MG63 (cell line): ENCODE data around the gene ZNF565. TPM values are rescaled to one million over a fixed set of nuclear protein-coding genes. Genes with fewer than 3 reads are reported as not detected.
A peak's percentile ranks its signal among the peaks of the same experiment; 100 is the strongest.
"Not testable (repeated sequence)": the region's sequence is repeated elsewhere in the genome, so short reads cannot be mapped to it uniquely, and the experiment has no call there.

Source experiments
- DNase-seq: peaks from one replicate; pipeline ENCODE4 v3.0.0-alpha.2; 2020
- H3K27me3 ChIP-seq: fragments of 250-450 bp; sonication (Bioruptor Pico); 2 replicates; pipeline ENCODE4 v1.5.1; 2020; ENCODE audit warnings: mild to moderate bottlenecking, moderate library complexity
- H3K36me3 ChIP-seq: fragments of 250-450 bp; sonication (Bioruptor Pico); 2 replicates; pipeline ENCODE4 v1.5.1; 2020; ENCODE audit warnings: mild to moderate bottlenecking, moderate library complexity
- H3K4me3 ChIP-seq: fragments of 250-450 bp; sonication (Bioruptor Pico); 2 replicates; pipeline ENCODE4 v1.5.1; 2020; ENCODE audit warnings: mild to moderate bottlenecking, moderate library complexity
- H3K9me3 ChIP-seq: fragments of 250-450 bp; sonication (Bioruptor Pico); 2 replicates; pipeline ENCODE4 v1.5.1; 2020; ENCODE audit warnings: mild to moderate bottlenecking, moderate library complexity
- total RNA-seq: library from RNA; depleted of rRNA; stranded (reverse); fragments of >200 nt; shearing (Covaris generic); gene quantifications from 2 replicates; pipeline ENCODE4 v1.2.3, GENCODE V29; 2014; ENCODE audit warnings: low replicate concordance

ZNF565 gene
- total RNA-seq, 1 experiment from 2014 or later: 3.9 TPM

DNA sequence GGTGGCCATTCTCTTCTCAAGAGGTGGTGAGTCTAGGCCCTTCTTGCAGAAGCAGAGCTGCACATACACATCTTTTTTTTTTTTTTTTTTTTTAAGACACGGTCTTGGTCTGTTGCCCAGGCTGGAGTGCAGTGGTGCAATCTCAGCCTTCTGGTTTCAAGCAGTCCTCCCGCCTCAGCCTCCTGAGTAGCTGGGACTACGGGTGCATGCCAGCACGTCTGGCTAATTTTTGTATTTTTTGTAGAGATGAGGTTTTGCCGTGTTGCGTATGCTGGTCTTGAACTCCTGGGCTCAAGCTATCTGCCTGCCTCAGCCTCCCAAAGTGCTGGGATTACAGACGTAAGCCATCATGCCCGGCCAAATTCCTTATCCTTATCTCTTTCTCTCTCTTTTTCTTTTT lies 40.6 kb downstream of the ZNF565 start:
- not testable (repeated sequence) for H3K36me3 ChIP-seq, DNase-seq, H3K27me3 ChIP-seq, H3K9me3 ChIP-seq, H3K4me3 ChIP-seq

DNA sequence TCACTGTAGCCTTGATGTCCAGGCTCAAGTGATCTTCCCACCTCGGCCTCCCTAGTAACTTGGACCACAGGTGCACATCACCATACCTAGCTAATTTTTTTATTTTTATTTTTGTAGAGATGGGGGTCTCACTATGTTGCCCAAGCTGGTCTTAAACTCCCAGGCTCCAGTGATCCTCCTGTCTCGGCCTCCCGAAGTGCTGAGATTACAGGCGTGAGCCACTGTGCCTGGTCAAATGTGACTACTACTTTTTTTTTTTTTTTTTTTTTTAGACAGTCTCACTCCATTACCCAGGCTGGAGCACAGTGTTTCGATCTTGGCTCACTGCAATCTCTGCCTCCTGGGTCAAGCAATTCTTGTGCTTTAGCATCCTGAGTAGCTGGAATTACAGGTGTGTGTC lies 41.6 kb downstream of the ZNF565 start:
- H3K4me3 ChIP-seq: no peak overlapping the region
- H3K36me3 ChIP-seq: no peaks in the 10 kb centered on the region; the same call in 1 of the 2 replicates
- H3K9me3 ChIP-seq: no peaks in the 10 kb centered on the region
- no peaks in the 10 kb centered on the region for H3K27me3 ChIP-seq
- DNase-seq: no peak

DNA sequence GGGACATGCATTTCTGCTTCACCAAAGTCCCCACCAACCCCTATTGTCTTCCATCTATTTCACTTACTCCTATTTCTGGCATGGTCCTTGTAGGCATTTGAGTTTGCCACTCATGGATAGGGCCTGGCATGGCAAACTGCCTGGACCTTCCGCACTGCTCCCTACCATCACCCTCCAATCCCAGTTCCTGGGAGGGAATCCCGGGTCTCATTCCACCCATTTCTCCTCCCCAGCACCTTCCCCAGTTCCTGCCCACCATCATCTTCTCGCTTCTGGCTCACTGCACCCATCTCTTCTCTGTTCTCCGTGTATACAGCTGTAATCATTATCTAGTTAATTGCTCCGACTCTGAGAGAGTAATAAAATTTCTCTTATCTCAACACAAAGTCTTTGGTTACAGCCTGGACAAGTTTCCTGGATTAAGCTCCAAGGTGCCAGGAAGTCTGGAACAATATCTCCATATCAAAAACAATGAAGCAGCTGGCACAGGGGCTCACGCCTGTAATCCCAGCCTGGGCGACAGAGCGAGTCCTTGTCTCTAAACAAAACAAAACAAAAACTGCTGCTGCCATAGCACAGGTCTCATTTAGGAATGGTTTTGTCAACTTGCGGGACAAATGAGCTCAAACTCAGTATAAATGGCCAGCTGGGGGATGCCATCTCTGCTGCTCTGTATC lies 45.2 kb downstream of the ZNF565 start:
- Histone ChIP-seq H3K36me3 (peaks cover 7% of the 10 kb centered on the region), H3K27me3 (no peaks in the 10 kb centered on the region), H3K9me3 (no peaks in the 10 kb centered on the region), H3K4me3 (no peak overlapping the region)
- peak; percentile 50 for DNase-seq

DNA sequence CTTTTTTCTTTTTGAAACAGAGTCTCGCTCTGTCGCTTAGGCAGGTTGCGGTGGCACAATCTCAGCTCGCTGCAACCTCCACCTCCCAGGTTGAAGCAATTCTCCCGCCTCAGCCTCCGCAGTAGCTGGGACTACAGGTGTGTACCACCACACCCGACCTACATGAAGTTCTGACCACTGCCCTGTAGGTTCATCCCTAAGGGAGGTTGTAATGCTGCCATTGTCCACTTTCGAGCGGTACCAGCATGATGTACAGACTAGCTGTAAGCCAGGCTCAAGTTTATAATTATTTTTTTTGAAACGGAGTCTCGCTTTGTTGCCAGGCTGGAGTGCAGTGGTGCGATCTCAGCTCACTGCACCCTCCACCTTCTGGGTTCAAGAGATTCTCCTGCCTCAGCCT lies 50.7 kb downstream of the ZNF565 start:
- Histone ChIP-seq H3K36me3 (peaks cover 12% of the 10 kb centered on the region), H3K9me3 (no peaks in the 10 kb centered on the region), H3K27me3 (no peaks in the 10 kb centered on the region), H3K4me3 (no peak overlapping the region)
- DNase-seq: no peak

DNA sequence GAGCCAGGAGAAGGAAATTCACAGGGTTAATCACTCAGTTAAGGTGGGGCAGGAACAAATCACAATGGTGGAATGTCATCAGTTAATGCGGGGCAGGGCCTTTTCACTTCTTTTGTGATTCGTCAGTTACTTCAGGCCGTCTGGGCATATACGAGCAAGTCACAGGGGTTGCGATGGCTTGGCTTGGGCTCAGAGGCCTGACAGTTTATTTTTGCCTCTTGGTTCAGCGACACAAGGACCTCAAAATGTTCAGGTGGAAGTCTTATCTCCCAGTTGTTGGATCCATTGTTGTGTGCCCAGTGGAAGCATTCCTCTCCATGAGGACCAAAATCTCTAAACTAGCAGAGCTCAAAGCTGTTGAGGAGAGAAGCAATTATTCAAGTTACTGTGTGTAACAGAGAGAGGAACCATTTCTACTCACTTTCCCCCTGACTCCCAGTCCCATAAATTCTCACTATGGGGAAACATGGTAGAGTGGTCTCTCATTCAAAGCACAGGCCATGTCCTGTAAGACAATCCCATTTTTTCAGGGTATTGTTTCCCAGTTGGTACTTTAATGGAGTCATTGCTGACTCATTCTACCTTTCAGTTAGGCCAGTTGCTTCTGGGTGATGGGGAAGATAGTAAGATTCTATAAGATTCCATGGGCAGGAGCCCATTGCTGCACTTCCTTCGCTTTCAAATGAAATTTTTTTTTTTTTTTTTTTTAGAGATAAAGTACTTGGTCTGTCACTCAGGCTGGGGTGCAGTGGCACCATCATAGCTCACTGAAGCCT lies 53.5 kb downstream of the ZNF565 start:
- Histone ChIP-seq H3K36me3 (peaks cover 16% of the 10 kb centered on the region), H3K4me3 (no peak overlapping the region), H3K9me3 (no peaks in the 10 kb centered on the region), H3K27me3 (no peaks in the 10 kb centered on the region)
- DNase-seq: no peak

DNA sequence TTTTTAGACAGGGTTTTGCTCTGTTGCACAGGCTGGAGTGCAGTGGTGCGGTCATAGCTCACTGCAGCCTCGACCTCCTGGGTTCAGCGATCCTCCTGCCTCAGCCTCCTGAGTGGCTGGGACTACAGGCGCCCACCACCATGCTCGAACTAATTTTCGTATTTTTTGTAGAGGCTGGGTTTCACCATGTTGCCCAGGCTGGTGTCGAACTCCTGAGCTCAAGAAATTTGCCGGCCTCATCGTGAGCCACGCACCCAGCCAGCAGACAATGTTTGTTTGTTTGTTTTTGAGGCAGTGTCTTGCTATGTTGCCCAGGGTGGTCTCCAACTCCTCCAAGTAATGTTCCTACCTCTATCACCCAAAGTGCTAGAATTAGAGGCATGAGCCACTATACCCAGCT lies 61.3 kb downstream of the ZNF565 start:
- Histone ChIP-seq H3K4me3 (no peak overlapping the region), H3K27me3 (no peaks in the 10 kb centered on the region), H3K9me3 (no peaks in the 10 kb centered on the region), H3K36me3 (peaks cover 45% of the 10 kb centered on the region)
- DNase-seq: no peak

DNA sequence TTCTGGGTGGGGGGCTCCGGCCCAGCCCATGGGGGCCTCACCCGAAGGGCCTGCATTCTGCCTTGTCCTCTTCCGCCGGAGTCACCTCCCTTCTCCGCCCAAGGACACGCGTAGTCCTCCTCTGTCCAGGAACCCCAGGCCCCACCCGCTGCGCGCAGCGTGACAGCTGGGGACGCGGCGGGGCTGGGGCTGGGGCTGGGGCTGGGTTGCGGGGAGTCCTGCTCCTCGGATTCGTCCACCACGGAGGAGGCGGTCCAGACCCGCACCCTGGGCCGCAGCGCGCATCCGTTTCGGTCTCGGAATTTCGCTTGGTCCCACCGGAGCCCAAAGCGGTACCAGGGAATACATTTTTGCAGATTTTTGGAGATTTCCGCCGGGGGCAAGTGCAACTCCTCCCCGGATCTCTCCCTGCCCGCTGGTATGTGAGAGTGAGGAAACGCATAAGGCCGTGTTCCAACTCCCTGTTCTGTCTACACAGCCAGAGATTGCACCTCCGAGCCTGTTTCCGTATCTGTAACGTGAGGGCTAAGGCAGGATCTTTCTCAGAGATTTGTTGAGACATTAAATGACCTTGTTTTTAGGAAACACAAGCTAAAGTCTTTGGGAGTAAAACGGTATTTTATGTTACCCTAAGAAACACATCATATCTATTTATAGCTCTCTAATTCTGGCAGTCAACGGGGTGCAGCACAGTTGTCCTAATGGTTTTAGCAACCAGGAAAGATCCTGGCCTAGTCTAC lies 61.9 kb downstream of the ZNF565 start, which contains the start of gene COX7A1:
Gene COX7A1 (minus strand): TSS at position 96 of the 740 bp plus-strand sequence. CDS start 40 bp downstream, at position 56.
- H3K4me3 ChIP-seq: no peak within 1 kb of the TSS
- DNase-seq: no peak
- peaks cover 40% of the 10 kb centered on the region for H3K36me3 ChIP-seq
- H3K27me3 ChIP-seq: no peaks in the 10 kb centered on the region
- H3K9me3 ChIP-seq: no peaks in the 10 kb centered on the region

DNA sequence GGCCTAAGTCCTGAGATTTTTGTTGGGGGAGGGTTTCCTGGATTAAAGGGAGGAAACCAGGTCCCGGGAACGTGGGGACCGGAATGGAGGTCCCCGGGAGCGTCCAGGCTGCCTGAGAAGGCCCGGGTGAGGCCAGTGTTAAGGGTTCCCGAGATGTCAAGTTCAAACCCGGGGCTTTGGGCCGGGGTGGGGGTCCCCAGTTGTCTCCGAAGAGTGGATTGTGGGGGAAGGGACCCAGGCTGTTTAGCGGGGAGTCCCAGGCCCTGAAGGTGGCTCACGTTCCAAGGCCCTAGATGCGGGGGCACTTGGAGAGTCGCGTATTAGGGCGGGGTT lies 62.5 kb downstream of the ZNF565 start:
- H3K36me3 ChIP-seq: peaks cover 43% of the 10 kb centered on the region
- H3K9me3 ChIP-seq: no peaks in the 10 kb centered on the region
- H3K4me3 ChIP-seq: no peak overlapping the region
- H3K27me3 ChIP-seq: no peaks in the 10 kb centered on the region
- DNase-seq: no peak

DNA sequence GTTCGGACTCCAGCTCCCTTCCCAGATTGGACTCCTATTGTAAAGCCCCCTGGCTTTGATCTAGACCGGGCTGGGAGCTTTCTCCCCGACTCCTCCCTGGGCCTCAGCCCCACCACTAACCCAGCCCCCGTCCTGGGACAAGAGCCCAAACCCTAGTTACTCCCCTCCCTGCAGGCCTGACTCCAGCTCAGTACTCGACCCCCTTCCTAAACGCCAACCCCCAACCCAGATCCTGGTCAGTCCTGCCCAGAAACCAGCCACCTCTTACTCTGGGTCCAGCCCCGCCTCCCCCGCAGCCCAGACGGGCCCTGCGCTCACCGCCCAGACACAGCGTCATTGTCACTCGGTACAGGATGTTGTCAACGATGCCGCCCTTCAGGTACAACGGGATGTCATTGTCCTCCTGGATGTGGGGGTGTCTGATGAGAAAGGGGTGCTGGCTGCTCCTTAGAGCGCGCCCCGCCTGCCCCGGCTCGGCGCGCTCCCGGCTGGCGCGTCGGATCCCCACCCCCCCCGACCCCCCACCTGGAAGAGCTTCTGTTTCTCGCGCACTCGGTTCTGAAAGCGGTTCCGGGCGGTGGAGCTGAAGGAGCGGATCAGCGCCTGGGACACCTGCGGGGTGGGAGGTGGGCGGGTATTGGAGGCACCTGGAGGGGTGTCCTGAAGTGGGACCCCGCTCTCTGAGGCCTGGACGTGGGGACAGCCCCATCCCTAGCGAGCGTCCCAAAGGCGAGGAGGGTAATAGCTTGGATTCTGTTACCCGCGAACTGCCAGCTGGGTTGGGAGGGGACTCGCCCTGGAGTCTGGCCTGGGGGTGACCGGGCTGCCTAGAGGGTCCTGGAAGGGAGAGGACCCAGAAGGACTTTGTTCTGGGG lies 63.1 kb downstream of the ZNF565 start:
- Histone ChIP-seq H3K9me3 (no peaks in the 10 kb centered on the region), H3K4me3 (no peak overlapping the region), H3K36me3 (peaks cover 49% of the 10 kb centered on the region), H3K27me3 (no peaks in the 10 kb centered on the region)
- DNase-seq: no peak

DNA sequence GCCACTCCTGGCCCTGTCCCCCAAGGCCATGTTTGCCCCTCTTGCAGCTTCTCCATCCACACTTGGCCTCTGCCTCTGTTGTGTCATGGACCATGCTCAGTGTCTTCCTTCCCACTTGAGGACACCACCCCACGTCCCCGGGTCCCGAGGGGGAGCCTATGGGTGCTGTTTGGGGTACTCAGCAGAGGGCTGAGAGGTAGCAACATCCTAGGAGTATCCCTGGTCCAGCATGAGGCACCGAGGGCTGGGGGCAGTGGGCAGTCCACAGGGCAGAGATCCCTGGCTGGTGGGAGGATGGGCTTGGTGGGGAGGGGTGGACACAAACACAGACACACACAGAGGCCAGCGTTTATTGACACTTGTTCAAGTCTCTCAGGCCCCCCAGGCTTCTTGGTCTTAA lies 63.9 kb downstream of the ZNF565 start:
- Histone ChIP-seq H3K36me3 (peaks cover 57% of the 10 kb centered on the region), H3K9me3 (no peaks in the 10 kb centered on the region), H3K27me3 (no peaks in the 10 kb centered on the region), H3K4me3 (no peak overlapping the region)
- DNase-seq: no peak

DNA sequence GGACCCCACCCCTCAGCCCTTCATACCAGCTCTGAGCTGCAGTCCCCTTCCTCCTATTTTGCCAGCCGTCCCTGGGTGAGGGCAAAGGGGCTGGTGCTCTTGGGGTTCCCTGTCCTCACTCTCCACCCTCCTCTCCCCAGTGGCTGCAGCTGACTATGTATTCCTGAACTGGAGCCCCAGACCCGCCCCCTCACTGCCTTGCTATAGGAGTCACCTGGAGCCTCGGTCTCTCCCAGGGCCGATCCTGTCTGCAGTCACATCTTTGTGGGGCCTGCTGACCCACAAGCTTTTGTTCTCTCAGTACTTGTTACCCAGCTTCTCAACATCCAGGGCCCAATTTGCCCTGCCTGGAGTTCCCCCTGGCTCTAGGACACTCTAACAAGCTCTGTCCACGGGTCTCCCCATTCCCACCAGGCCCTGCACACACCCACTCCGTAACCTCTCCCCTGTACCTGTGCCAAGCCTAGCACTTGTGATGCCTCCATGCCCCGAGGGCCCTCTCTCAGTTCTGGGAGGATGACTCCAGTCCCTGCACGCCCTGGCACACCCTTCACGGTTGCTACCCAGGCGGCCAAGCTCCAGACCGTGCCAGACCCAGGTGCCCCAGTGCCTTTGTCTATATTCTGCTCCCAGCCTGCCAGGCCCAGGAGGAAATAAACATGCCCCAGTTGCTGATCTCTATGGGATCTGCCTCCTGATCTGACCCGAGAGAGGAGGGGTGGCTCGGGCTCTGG lies 64.6 kb downstream of the ZNF565 start:
- Histone ChIP-seq H3K9me3 (no peaks in the 10 kb centered on the region), H3K4me3 (no peak overlapping the region), H3K27me3 (no peaks in the 10 kb centered on the region), H3K36me3 (peaks cover 62% of the 10 kb centered on the region)
- DNase-seq: no peak

DNA sequence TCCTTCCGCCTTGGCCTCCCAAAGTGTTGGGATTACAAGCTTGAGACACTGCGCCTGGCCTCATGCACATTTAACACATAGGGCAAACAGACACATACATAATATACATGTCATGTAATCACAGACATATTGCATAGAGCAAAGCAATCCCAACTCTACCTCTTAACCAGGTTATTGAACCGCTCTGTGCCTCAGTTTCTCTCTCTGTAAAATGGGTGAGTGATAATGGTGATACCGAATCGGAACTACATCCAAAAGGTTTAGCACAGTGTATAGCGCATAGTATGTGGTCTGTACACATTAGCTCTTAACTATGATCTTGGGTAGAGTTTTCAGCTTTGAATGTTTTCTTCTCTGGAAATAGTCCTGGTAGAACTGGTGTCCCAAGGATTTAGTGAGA lies 69.8 kb downstream of the ZNF565 start:
- Histone ChIP-seq H3K36me3 (peaks cover 72% of the 10 kb centered on the region), H3K27me3 (no peaks in the 10 kb centered on the region), H3K9me3 (no peaks in the 10 kb centered on the region), H3K4me3 (no peak overlapping the region)
- no peak for DNase-seq

DNA sequence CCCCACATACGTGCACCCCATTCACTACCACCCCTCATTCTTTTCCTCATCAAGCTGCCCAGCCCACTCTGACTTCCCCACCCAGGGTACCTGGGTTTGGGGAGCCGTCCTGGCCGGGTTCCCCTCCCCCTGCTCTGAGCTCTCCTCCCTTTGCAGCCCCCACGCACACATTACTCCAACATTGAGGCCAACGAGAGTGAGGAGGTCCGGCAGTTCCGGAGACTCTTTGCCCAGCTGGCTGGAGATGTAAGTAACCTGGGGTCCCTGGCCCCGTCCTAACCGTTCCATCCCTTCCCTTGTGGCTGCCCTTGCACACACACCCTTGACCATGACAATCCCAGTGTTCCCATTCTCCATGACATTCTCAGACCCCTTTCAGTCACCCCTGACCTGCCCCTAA lies 72.0 kb downstream of the ZNF565 start:
- H3K36me3 ChIP-seq: peaks cover 62% of the 10 kb centered on the region
- no peaks in the 10 kb centered on the region for H3K27me3 ChIP-seq
- H3K9me3 ChIP-seq: no peaks in the 10 kb centered on the region
- DNase-seq: no peak
- no peak overlapping the region for H3K4me3 ChIP-seq

DNA sequence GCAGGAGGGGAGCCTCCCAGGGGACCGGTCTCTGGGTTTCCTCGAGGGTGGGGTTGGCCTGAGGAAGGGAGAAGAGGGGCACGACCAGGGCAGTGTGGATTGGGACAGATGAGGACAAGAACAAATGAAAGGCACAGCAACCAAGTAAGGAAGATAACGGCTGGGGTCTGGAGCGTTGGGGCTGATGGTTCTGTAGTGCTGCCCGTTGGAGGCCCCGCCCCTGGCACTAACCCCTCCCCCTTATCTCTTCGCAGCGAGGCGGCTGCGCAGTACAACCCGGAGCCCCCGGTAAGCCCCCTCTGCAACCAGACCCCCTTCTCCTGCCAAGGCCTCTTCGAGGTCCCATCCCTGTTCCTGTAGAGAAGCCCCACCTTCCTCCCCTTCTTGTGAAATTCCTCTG lies 72.4 kb downstream of the ZNF565 start:
- no peak overlapping the region for H3K4me3 ChIP-seq

DNA sequence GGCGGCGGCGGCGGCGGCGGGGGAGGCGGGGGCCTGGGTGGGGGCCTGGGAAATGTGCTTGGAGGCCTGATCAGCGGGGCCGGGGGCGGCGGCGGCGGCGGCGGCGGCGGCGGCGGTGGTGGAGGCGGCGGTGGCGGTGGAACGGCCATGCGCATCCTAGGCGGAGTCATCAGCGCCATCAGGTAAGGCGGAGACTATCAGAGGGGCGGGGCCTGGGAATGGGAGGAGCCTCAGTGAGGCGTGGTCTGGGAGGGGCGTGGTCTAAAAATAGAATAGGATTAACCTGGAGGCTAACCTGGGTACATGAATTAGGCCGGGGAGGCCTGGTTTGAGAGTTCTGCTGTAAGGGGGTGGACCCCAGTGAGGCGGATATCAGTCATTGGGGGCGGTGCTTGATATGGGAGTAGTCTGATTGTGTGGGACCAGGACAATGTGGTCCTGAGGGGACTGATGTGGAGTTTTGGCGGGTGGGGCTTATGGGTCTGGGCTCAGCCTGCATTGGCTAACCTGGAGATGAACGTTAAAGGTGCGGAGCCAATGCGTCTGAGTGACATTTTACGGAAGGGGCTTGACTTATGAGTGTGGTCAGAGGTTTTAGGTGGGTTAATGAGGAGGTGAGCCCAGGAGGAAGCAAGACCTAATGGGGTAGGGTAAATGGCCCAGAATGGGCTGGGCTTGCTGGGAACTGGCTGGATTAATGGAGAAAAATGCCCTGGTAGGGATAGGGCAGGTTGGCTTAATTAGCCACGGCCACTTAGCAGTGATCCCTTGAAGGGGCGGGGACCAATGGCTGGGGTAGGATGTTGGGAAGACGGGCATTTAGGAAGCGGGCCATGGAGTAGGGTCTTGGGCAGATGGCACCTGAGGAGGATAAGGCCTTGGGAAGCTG lies 73.2 kb downstream of the ZNF565 start:
- H3K4me3 ChIP-seq: peak overlapping the region; percentile 100
- no peaks in the 10 kb centered on the region for H3K27me3 ChIP-seq
- DNase-seq: peak; percentile 75
- peaks cover 50% of the 10 kb centered on the region for H3K36me3 ChIP-seq
- no peaks in the 10 kb centered on the region for H3K9me3 ChIP-seq

More for the DNA sequence above, 72.4 kb downstream of the ZNF565 start:
- H3K36me3 ChIP-seq: peaks cover 57% of the 10 kb centered on the region
- DNase-seq: no peak
- no peaks in the 10 kb centered on the region for H3K27me3 ChIP-seq
- H3K9me3 ChIP-seq: no peaks in the 10 kb centered on the region
